ENCODE results near the gene SSH3. TPM values are rescaled to one million over a fixed set of nuclear protein-coding genes. Genes with fewer than 3 reads are reported as not detected.

SSH3 gene
- total RNA-seq, 1 experiment from 2014 or later = 57.8 TPM

DNA sequence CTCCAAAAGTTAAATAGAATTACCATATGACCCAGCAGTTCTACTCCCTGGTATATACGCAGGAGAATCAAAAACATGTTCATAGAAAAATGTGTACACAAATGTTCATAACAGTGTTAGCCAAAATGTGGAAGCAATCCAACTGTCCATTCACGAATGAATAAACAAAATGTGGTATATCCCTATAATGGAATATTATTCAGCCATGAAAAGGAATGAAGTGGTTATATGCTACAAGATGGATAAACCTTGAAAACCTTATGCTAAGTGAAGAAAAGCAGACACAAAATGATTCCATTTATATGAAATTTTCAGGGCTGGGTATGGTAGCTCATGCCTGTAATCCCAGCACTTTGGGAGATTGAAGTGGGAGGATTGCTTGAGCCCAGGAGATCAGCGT lies 33.9 kb downstream of the SSH3 start:
- H3K36me3 ChIP-seq (ENCODE audit: control insufficient read depth in 1 of 2, insufficient read depth in 2 of 2, low read length in 2 of 2) = no peaks in the 10 kb centered on the region; a peak in 1 of 4 replicates
- intact Hi-C loops (cut with micrococcal nuclease) = no loop called here
- H4K20me1 ChIP-seq (ENCODE audit: insufficient read depth) = no peaks in the 10 kb centered on the region
- CTCF ChIA-PET = interaction anchor here (1.3 to 2.2 kb wide), 2 partner anchors 10 to 14 kb away, joined by 3 to 5 read pairs; no protein-coding TSS in a partner anchor
- H3K4me3 ChIP-seq (replicated peaks in 1 of 2; ENCODE audit: low read depth in 1 of 2, low read length in 2 of 2) = no peak overlapping the region
- no peaks in the 10 kb centered on the region for H3K9me3 ChIP-seq (ENCODE audit: control insufficient read depth in 1 of 2, insufficient read depth in 1 of 2, low read depth in 1 of 2, low read length in 2 of 2)
- H3K27me3 ChIP-seq (ENCODE audit: insufficient read depth, low read length) = no peaks in the 10 kb centered on the region
- H3K9ac ChIP-seq (ENCODE audit: low read length) = no peak overlapping the region
- no TSS peak for BruUV-seq (replicated peaks)
- POLR2A ChIA-PET = no interaction called here
- DNase-seq (ENCODE audit: low read depth, low spot score) (no peak), ATAC-seq (no peak)
- no peaks in the 10 kb centered on the region for H3K4me1 ChIP-seq (ENCODE audit: control insufficient read depth in 1 of 2, insufficient read depth in 2 of 2, low read length in 2 of 2)
- TF ChIP-seq EZH2 (IDR thresholded peaks at IDR 0.05) = no peak
- TF ChIP-seq EGR1 (IDR thresholded peaks at IDR 0.05; ENCODE audit: low read depth) = no peak
- no peak for TF ChIP-seq CTCF (IDR thresholded peaks at IDR 0.05 in 2 of 3, conservative IDR thresholded peaks at IDR 0.05 in 1 of 3; ENCODE audit: borderline replicate concordance in 1 of 3, insufficient read depth in 1 of 3, low read depth in 2 of 3, low read length in 2 of 3)
- TF ChIP-seq MAX (IDR thresholded peaks at IDR 0.05) = no peak
- TF ChIP-seq YY1 (IDR thresholded peaks at IDR 0.05; ENCODE audit: extremely low read depth, insufficient replicate concordance, low read depth, low read length) = no peak
- TF ChIP-seq SP1 (IDR thresholded peaks at IDR 0.05; ENCODE audit: low read depth) = no peak
- no peak overlapping the region for H3K27ac ChIP-seq (ENCODE audit: low read depth, low read length)
- no peak overlapping the region for H2AFZ ChIP-seq (ENCODE audit: low read depth, low read length, poor library complexity, severe bottlenecking)
- H3K9me2 ChIP-seq (ENCODE audit: insufficient read depth) = no peaks in the 10 kb centered on the region
- H3K79me2 ChIP-seq (ENCODE audit: insufficient read depth, low read length) = no peaks in the 10 kb centered on the region
- RAD21 ChIA-PET (ENCODE audit: low non-redundant PET in 1 of 2, low total read pairs in 2 of 2, uncharacterized antibody in 2 of 2, unreplicated experiment in 2 of 2) = no interaction called here
- no peak overlapping the region for H3K4me2 ChIP-seq (ENCODE audit: low read length)

DNA sequence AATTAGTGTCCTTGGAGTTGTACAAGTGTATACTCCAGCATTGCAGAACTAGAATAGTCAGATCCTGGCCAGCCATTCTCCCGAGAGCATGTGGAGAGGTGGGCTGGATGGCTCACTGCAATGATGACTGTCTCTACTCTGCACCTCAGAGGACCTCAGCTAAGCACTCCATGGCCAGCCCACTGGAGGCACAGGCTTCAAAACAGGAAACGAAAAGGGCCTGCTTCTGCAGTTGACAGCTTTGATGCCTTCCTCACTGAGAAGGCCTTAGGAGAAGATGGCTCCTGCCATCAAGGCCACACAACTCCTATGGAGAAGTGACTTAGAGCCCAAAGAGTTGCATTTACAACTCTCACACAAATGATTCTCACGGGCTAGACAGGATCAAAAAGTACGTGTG lies 40.9 kb downstream of the SSH3 start:
- Histone ChIP-seq H4K20me1 (ENCODE audit: insufficient read depth) (no peaks in the 10 kb centered on the region), H3K4me1 (ENCODE audit: control insufficient read depth in 1 of 2, insufficient read depth in 2 of 2, low read length in 2 of 2) (peaks cover 11 to 41% of the 10 kb centered on the region in 2 experiments), H2AFZ (ENCODE audit: low read depth, low read length, poor library complexity, severe bottlenecking) (no peak overlapping the region), H3K27me3 (ENCODE audit: insufficient read depth, low read length) (no peaks in the 10 kb centered on the region), H3K4me3 (replicated peaks in 1 of 2; ENCODE audit: low read depth in 1 of 2, low read length in 2 of 2) (no peak overlapping the region), H3K27ac (ENCODE audit: low read depth, low read length) (no peak overlapping the region), H3K79me2 (ENCODE audit: insufficient read depth, low read length) (no peaks in the 10 kb centered on the region), H3K9ac (ENCODE audit: low read length) (no peak overlapping the region), H3K9me2 (ENCODE audit: insufficient read depth) (no peaks in the 10 kb centered on the region), H3K4me2 (ENCODE audit: low read length) (no peak overlapping the region), H3K9me3 (ENCODE audit: control insufficient read depth in 1 of 2, insufficient read depth in 1 of 2, low read depth in 1 of 2, low read length in 2 of 2) (no peaks in the 10 kb centered on the region), H3K36me3 (ENCODE audit: control insufficient read depth in 1 of 2, insufficient read depth in 2 of 2, low read length in 2 of 2) (no peaks in the 10 kb centered on the region)
- intact Hi-C loops (cut with micrococcal nuclease) = no loop called here
- BruUV-seq (replicated peaks) = no TSS peak
- CTCF ChIA-PET = interaction anchor here (2.9 to 4.2 kb wide), 2 partner anchors 10 to 37 kb away, joined by 23 to 50 read pairs; partner anchors contain the start of gene POLD4
- POLR2A ChIA-PET = interaction anchor here (0.7 to 1.9 kb wide), 2 partner anchors 10 to 464 kb away, joined by 3 to 10 read pairs; partner anchors contain the start of gene POLD4
- RAD21 ChIA-PET (ENCODE audit: low non-redundant PET in 1 of 2, low total read pairs in 2 of 2, uncharacterized antibody in 2 of 2, unreplicated experiment in 2 of 2) = no interaction called here
- DNase-seq (ENCODE audit: low read depth, low spot score) (no peak), ATAC-seq (no peak)
- no peak for TF ChIP-seq ZNF274 (IDR thresholded peaks at IDR 0.05; ENCODE audit: low read depth, low read length)
- no peak for TF ChIP-seq SRF (IDR thresholded peaks at IDR 0.05; ENCODE audit: low read depth)
- TF ChIP-seq CEBPB (IDR thresholded peaks at IDR 0.05; ENCODE audit: low read depth) = no peak
- TF ChIP-seq REST (IDR thresholded peaks at IDR 0.05; ENCODE audit: low read depth) = no peak
- no peak for TF ChIP-seq TCF7L2 (IDR thresholded peaks at IDR 0.05; ENCODE audit: borderline replicate concordance, extremely low read depth, insufficient read depth, insufficient read length)
- TF ChIP-seq POLR2AphosphoS5 (IDR thresholded peaks at IDR 0.05; ENCODE audit: low read depth, low read length) = no peak

Data from HCT116 (cell line).